Activated gamma-delta T cell treated with anti-CD3 and anti-CD28 coated beads, Interleukin-2, amount 50 U/mL, for 16 hours (primary cell): ENCODE measurements around the gene TRAPPC12.

Source experiments
- DNase-seq: peaks from one replicate; pipeline ENCODE4 v3.0.0-alpha.2; 2020; ENCODE audit warnings: low read depth

Gene TRAPPC12

DNA sequence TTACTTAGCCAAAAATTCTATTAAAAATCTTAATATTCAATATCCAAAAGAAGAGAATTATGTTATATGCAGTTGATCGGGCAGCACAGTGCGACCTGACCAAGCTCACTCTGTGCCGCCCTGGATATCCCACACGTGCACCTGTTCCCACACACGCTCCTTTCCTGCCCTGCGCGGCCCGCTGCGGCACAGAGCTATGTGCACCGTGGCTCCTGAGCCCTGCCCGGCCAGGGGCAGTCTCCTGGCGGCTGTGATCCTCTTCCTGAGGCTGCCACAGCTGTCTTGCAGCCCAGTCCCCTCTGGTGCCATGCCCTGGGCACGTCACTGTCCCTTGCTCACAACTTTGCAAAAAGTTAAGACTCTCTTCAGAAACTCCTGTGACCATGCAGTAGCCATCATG, 29.3 kb downstream of the TRAPPC12 start:
- DNase-seq: no peak

DNA sequence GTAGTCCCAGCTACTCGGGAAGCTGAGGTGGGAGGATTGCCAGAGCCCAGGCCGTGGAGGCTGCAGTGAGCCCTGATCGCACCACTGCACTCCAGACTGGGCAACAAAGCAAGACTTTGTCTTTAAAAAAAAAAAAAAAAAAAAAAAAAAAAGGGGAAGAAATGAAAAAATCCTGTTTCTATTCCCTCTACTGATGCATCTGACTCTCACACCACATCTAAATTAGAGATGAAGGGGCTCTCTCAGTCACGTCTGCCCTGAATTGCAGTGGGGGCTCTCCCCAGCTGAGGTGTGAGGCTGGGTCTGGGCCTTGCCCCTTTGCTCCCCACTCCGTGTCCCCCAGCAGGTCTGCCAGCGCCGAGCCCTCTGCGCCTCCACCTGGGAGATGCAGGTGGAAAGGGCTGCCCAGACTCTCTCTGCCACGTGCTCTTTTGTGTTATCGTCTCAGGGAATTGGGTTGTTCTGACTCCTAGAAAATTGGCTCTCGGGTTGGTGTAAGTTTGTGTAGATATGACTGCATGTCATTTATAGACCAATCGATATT, 30.2 kb downstream of the TRAPPC12 start:
- DNase-seq: no peak

DNA sequence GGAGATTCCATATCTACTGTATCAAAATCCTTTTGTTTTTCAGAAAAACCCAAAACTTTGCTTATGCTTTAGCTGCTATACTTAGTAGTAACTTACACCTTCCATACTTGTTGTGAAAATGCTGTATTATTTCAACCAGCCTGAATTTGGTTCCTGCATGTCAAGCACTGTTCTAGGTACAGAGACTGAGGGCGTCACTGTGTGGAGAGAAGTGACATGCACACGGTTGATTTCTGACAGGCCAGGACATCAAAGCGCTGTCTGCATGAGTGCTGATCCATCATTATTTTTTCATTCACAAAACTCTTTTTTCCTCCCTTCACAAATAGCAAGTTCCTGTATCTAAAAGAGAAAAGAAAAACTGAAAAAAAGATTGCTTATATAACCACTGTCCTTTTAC, 31.6 kb downstream of the TRAPPC12 start:
- DNase-seq: no peak

DNA sequence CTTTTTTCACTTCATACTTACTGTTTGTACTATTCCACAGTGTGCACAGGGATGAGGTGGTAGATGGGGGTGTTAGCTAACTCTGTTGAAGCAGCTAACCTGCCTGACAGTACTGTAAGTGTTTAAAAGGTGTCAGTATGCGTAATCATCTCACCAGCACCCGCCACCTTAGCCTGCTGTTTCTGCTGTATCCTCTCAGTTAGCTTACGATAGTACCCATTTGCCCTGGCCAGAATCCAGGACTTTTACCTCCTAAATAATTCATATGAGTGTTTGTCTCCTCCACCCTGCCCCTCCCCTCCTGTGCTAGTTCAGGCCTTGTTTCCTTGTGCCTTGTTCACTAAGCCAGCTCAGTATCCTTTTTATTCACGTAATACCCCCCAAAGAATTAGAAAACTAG, 34.2 kb downstream of the TRAPPC12 start:
- DNase-seq: no peak

DNA sequence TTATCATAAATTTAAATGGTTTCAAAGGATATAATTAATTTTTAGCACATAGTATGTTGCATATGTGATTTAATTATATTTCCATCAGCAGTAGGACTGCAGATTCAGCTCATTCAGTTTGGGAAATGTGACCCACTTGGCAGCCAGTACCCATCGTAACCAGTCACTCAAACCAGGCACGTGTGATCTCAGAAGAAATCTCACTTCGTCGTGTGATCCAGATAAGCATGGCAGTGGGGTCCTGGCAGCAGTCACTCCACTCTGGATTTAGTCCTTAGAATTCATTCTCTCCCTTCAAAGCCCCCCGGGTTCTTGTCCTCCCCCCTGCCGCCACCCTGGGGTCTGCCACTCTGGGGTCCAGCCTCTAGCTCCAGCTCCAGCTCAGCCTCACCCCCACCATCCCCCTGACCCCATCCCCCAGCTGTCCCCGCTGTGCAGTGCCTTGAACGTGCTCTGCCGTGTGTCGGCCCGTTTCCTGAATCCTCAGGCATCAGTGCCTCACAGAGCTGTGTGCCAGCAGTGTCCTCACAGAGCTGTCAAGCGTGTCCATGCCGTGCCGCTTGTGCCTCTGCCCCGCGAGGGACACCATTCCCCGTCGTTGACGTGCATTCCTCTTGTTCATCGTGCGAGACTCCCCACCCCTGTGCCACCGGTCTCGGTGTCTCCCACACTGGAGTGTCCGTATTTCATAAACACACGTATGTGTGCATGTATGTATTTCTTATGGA, 34.8 kb downstream of the TRAPPC12 start:
- no peak for DNase-seq

DNA sequence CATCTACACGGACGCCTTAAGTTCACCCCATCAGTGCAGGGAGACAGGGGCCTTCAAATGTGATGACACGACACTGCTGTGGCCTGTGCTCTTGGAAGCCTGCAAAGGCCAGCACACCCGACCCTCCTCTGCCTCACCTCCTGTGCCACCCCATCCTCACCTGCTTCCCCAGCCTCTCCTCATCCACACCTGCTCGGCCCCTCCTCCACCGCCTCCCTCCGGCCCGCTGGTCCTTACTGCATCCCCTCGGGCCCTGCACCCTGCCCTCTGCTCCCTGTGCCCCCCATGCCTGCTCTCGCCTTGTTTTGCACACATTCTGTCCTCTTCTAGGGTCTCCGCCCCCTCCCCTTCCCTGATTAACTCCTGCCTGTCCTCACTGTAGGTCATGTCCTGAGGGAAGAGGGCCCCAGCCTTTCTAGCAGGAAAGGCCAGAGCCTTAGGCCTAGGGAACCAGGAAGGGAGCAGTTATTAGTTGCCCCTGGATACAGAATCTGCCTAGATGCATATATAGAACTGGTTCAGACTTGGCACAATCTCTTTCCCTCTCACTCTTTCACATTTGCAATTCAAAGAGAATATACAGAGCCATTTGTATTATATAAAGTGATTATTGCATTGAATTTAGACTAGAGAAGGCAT, 39.4 kb downstream of the TRAPPC12 start:
- DNase-seq: no peak

DNA sequence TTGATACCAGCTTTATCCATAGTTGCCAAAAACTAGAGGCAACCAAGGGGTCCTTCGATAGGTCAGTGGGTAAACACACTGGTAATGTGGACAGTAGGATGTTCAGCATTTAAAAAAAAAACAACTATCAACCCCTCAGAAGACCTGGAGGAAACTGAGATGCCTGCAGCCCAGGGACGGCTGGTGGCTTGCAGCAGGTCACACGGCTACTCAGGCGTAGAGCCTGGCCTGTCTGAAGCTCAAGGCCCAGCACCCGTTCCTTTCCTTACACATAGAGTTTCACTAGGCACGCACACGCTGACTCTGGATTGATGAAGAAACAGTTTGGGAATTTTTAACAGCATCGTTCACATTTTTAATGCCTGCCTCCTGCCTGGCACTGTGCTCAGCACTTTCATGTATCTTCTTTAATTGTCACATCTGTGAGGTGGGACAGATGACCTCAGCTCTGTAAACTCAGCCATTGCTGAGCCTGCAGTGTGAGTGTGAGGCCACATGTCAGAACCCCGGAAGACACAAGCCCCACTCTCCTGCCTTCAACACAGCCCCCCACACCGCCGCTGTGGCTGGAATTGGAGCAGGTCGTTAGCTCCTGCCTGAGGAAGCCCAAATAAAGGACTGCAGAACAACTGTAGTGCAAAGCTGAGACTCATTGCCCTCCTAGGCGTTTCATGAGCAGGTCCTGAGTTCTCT, 40.7 kb downstream of the TRAPPC12 start:
- no peak for DNase-seq

DNA sequence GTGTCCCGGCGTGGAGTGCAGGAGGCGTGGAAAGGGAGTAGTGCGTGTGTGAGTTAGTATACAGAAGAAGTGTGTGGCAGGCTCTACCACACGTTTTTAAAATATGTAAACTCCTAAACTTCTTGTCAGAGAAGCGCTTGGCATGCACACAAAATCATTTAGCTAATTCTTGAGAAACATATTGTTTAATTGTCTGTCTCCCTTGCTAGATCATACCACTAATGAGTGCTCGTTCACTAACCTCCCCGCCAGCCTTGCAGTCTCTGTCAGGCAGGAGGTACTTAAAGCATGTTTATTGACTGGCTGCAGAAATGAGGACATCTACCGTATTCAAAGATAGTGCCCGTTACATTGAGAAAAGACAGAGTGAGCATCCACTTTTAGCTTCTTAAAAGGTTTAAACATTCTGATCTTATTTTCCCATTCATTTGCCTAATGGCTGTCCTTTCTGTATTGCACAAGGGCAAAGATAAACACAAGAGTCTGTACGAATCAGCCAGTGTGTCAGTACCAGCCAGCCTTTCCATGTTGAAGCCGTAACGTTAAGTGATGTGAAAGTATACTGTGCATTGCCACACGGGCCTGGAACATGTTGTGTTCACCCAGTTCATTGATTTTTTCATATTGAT, 41.4 kb downstream of the TRAPPC12 start:
- no peak for DNase-seq

DNA sequence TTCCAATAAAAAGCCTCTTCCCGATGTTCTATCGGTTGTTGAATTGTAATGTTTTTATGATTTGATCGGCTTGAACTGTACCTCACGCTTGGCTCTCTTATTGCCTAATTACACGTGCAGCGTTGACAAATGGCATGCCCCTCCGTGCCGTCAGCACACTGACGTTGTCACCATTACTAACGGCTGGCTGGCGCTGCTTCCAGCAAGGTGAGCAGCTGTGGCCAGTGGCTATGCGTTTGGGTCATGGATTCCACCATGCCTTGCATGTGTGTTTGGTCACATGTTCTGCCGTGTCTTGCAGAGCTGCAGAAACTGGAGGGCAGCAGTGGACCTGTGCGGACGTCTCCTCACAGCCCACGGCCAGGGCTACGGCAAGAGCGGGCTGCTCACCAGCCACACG, 42.1 kb downstream of the TRAPPC12 start:
- DNase-seq: no peak

DNA sequence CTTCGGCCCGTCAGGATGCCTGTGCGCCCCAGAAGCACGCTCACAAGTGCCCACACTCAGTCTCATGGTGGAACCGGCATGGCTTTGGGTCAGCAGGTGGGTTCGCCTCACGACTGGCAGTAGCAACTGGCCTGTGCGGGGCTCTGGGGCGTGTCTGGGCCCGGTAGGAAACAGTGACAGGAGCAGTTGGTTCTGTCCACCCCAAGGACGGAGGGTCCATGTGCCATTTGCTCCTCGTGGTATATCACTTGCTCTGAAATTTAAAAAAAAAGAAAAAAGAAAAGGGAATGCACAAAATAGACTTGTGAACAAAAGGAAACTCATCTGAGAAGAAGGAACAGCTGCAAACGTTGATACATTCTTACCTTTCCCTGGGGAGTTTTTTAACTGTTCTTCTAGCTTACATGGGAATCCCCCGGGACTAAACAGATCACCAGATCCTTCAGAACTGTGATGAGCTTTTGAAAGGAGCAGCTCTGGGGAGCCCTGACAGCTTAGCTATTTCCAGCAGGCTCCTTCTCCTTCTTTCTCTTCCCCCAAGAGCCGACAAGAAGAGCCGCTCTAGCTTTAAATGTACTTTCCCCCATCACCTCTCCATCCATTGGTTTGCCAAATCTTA, 42.8 kb downstream of the TRAPPC12 start:
- no peak for DNase-seq

DNA sequence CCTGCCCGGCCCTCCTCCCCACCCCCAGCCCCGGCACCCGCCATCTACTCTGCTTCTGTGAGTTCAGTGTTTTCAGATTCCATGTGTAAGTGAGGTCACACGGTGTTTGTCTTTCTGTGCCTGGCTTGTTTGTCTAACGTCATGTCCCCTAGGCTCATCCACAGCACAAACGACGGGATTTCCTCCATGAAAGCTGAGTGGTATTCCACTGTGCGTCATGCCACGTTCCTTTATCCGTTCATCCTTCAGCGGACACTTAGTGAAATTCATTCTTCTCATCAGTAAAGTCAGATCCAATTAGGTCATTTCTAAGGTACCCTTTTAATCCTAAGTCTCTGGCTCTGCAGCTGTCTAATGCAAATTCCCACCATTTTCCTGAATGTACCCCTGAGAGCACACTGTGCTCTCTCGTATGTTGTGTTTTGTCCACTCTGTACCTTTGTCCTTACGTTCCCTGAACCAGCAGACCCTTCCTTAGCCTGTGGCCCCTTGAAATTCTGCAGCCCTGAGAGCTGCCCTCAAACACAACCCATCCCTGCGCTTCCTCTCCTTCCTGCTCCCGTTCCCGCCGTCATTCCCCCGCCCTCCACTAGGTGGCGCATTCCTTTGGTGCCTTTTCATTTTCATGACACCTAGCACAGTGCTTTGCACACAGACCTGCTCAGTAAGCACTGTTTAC, 44.1 kb downstream of the TRAPPC12 start:
- peak; percentile 63 for DNase-seq

DNA sequence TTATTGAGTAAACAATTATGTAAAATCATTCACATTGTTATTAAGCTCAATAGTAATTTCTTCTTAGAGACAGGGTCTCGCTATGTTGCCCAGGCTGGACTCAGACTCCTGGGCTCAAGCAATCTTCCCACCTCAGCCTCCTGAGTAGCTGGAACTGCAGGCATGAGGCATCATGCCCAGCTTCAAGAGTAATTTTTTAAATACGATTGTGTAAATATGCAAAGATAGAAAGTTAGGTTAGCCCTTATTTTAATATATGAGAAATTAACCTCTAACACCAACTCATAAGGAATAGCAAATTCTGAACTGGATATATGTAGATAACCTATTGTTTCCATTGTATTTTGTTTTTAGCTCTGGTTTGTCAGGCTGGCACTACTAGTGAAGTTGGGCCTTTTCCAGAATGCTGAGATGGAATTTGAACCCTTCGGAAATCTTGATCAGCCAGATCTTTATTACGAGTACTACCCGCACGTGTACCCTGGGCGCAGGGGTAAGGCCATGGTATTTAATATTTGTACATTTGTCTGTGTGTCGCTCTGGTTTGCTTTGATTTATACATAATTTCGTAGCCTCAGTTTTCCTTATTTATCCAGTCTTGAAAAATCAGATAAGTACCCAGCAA, 44.8 kb downstream of the TRAPPC12 start:
- no peak for DNase-seq

DNA sequence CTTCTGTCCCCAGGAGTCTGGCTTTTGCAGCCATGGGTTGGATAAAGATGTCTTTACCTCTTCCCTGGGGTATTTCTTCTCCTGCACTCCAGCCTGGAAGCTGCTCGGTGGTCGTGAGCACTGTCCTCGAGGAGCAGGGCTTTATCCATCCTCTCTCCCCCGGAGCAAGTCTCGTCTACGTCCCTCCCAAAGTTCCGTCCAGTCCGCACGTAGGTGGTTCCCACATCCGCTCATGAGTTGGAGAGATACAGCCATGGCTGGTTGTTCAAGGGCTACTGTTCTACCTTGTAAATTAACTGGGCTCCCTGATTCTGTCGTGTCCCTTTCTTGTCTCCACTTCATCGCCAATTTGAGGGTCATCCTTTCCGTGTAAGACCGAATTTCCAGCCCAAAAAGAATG, 47.1 kb downstream of the TRAPPC12 start:
- DNase-seq: no peak

DNA sequence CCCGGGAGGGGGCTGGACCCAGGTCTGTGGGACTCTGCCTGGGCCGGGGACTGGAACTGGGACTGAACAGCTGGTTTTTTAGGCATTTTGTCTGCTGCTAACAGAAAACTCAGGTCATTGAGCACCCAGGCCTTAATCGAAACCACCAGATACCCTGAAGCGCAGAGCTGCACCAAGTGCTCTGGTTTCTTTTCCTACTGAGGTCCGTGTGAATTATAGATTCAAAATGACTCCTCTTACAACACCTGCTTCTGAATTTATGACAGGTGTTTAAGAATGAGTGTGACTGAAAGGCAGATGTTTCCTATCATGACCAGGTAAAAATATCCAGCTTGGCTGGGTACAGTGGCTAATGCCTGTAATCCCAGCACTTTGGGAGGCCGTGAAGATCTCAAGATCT, 47.8 kb downstream of the TRAPPC12 start:
- no peak for DNase-seq

DNA sequence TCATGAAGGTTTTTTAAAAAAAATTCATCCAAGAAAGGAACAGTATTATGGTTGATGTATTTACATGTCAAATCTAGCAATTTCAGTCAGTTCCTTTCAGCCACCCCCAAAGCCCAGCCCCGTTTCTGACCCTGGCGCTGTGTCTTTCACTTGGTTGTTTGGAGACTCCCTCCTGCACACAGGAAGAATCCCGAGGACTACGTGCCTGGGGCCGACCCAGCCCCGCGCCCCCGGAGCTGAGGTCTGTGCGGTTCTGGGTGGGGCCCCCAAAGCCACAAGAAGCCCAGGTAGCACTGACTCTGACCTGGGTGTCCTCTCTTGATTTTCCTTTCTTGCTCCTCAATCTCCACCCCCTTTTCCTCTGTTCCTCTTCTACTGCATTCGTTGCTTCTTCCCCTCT, 49.1 kb downstream of the TRAPPC12 start:
- DNase-seq: no peak

DNA sequence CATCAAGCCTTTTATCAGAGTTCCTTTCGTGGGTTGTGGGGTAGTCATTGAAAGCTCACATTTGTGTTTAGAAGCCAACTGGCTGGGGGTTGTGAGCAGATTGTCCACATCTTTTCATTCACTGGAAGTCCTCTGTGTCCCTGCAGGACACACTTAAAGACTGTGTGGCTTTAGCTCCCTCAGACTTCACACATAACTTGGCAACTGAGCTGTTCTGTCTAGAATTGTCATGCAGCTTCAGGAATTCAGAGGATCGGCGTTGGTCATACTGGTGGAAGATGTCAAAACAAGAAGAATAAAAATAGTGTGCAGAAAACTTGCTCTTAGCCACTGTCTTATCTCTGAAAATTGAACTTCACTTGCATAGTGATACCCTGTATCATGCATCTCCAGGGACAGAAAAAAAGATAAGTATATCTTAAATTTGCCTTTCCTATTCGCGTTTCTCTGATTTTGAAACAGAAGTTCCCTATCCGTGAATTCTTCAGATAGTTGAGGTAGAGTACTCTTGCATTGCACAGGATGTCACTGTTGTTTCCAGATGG, 49.6 kb downstream of the TRAPPC12 start:
- DNase-seq: no peak

DNA sequence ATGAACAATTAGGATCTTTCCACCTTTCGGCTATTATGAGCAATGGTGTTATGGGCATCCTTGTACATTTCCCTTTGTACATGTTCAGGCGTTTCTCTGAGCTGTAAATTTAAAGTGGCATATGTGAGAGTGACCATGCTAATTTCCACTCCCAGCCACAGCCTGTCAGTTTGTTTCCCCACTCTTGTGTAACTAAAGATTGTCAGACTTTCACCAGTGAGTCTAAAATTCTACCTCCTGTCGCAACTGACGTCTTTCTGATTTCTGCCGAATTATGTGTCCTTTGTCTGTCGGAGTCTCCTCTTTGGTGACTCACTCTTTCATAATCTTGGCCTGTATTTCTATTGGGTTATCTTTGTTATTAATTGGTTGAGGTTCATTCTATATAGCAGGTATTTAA, 50.7 kb downstream of the TRAPPC12 start:
- no peak for DNase-seq

DNA sequence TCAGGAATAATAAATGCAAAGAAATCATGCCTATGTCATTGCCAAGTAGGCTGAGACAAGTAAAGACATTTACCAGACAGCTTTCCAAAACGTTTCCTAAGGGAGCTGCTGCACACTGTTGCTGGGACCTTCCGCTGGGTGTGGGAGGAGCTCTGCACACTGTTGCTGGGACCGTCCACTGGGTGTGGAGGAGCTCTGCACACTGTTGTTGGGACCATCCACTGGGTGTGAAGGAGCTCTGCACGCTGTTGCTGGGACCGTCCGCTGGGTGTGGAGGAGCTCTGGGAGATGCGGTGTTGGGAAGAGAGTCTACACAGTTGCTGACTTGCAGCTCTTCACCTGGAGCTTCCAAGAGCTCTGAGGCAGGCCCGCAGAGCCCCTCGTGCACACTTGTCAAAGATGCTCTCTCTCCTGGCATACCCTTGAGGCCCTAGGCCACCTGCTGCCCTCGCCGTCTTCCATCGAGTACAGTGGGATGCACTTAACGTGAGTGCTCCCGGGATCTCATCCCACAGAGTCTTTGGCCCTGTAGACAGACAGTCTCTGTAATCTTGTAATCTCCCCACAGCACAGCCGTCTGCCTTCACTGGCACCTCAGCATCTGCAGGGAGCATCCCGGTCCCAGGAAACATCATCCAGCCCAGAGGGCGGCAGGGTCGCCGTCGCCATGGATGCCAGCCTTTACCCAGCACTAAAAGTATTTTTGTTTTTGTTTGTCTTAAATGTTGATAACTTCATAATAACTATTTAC, 51.4 kb downstream of the TRAPPC12 start:
- DNase-seq: no peak

DNA sequence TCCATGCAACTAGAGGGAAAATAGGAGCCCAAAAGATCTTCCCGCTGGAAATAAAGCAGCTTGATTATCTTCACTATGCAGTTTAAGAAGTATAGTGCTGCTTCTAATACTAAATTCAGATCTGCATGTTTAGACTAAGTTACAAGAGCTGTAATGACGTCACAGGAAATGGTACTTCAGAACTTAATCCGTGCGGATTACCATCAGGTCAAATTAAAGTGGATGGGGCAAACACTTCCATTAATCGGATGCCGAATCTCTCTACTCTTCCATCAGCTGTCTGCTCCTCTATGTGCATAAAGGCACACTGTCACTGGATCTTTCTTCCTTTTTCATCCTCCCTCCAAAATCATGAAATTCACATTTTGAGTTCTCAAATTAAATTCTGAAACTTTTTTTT, 52.6 kb downstream of the TRAPPC12 start:
- DNase-seq: no peak

DNA sequence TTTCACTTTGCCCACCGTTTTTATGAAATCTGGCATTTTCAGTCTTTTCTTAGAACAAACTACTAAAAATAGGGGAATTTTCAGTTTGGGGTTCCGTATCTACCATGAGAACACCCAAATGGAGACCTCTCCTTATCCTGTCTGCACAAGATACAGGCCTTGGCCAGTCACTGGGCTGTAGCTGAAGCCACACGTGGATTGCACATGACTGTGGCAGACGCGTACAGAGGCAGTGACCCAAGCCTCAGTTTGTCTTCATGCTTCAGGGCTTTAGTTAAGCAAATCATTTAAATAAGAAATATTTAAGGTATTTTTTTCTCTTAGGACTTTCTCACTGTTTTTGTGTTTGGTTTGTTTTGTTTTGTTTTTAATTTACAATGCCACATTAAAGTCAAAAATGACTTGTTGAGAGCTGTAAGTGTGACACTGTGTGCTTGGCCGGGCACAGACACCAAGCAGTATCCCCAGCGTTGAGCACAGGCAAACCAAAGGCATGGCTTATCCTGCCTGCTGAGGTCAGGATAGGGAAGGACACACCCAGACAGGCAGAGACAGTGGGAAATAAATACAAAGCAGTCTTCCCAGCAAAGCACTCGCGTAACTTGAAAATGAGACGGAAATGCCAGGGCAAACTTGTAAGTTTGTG, 53.3 kb downstream of the TRAPPC12 start:
- no peak for DNase-seq
